Esophagus muscularis mucosa (tissue), 4 donors: ENCODE measurements around the gene PET100.

ENCODE experiments used
- EP300 ChIP-seq: sonication (generic); formaldehyde crosslinking; IDR thresholded peaks from one replicate; pipeline ENCODE4 v1.6.1; 2017; ENCODE audit warnings: antibody characterized with exemption
- POLR2A ChIP-seq: fragments of 450-650 bp; IDR thresholded peaks from one replicate; pipeline ENCODE4 v1.6.1; 2017; ENCODE audit warnings: antibody characterized with exemption, moderate library complexity, mild to moderate bottlenecking, low read depth
- POLR2AphosphoS5 ChIP-seq, 2 donors: sonication (generic); formaldehyde crosslinking; IDR thresholded peaks; one replicate each; pipeline ENCODE4 v1.6.1; 2017; ENCODE audit warnings: antibody characterized with exemption in 2 of 2
- TF ChIP-seq, protein P1 (sequence below), 3 experiments: fragments of 200-600 bp in 2 of 3; fragments of 450-650 bp in 1 of 3; sonication (generic) in 2 of 3; IDR thresholded peaks; one replicate each; pipeline ENCODE4 v1.5.1; 2017 to 2019; ENCODE audit warnings: antibody characterized with exemption in 3 of 3, mild to moderate bottlenecking in 2 of 3, moderate library complexity in 1 of 3

DNA sequence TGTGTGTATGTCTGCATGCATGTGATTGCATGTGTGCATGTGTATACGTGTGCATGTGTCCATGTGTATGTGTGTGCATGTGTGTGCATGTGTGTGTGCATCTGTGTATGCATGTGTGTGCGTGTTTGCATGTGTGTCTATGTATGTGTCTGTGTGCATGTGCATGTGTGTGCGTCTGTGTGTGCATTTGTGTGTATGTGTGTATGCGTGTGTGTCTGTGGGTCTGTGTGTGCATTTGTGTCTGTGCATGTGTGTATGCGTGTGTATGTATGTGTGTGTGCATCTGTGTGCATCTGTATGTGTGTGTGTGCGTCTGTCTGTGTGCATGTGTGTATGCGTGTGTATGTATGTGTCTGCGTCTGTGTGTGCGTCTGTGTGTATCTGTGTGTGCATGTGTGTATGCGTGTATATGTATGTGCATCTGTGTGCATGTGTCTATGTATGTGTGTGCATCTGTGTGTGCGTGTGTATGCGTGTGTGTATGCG lies 10.3 kb downstream of the PET100 start:
- TF ChIP-seq, protein P1, sequence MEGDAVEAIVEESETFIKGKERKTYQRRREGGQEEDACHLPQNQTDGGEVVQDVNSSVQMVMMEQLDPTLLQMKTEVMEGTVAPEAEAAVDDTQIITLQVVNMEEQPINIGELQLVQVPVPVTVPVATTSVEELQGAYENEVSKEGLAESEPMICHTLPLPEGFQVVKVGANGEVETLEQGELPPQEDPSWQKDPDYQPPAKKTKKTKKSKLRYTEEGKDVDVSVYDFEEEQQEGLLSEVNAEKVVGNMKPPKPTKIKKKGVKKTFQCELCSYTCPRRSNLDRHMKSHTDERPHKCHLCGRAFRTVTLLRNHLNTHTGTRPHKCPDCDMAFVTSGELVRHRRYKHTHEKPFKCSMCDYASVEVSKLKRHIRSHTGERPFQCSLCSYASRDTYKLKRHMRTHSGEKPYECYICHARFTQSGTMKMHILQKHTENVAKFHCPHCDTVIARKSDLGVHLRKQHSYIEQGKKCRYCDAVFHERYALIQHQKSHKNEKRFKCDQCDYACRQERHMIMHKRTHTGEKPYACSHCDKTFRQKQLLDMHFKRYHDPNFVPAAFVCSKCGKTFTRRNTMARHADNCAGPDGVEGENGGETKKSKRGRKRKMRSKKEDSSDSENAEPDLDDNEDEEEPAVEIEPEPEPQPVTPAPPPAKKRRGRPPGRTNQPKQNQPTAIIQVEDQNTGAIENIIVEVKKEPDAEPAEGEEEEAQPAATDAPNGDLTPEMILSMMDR (IDR thresholded peaks at IDR 0.05), result no peak
- no peak for TF ChIP-seq POLR2A
- TF ChIP-seq POLR2AphosphoS5 (IDR thresholded peaks at IDR 0.05), result no peak
- TF ChIP-seq EP300, result no peak
